ENCODE measurements around the gene OTULINL. TPM values are rescaled to one million over a fixed set of nuclear protein-coding genes. Genes with fewer than 3 reads are reported as not detected.

The OTULINL gene
- total and polyA plus RNA-seq, 2 of the 8 experiments (the other 6 are each of a cell fraction or from before 2014, with no cell fraction given), result 3.1 to 8.3 TPM

GRCh38 chr5:14581891-14582796, 552 bp downstream of the OTULINL start (continued):
- TF ChIP-seq CTBP2 (IDR thresholded peaks at IDR 0.05; ENCODE audit: borderline replicate concordance, insufficient read depth, insufficient read length, low read length) (no peak), CREB1 (IDR thresholded peaks at IDR 0.05) (0 out of 2 replicates have a peak, but pooled peaks have one; percentile 23), POLR2A (IDR thresholded peaks at IDR 0.05; ENCODE audit: control extremely low read depth in 1 of 2, low read depth in 2 of 2, low read length in 2 of 2) (no peak), HDAC6 (IDR thresholded peaks at IDR 0.05; ENCODE audit: low read depth, low read length) (no peak)

Measured in H1 (cell line).